HCT116 (cell line): Measurements from ENCODE around the gene GPLD1. TPM values are rescaled to one million over a fixed set of nuclear protein-coding genes. Genes with fewer than 3 reads are reported as not detected.
A peak's percentile ranks its signal among the peaks of the same experiment; 100 is the strongest.

Source experiments
- ATAC-seq: fragments of 200-7000 bp; cut with Tn5 transposase; 2 replicates; pipeline ENCODE4 v1.9.1; 2020; ENCODE audit warnings: mild to moderate bottlenecking, moderate library complexity
- BruUV-seq: library from RNA; stranded (reverse); fragments of 400-500 nt; replicated peaks from 2 replicates; lab custom pipeline; 2021; lab: Mats Ljungman, UMichigan
- CTCF ChIA-PET: fragments of 300-600 bp; sonication (Branson Sonifier 250); formaldehyde crosslinking; loops from one replicate; lab custom pipeline; 2021; ENCODE audit warnings: antibody characterized with exemption; lab: Charles Lee
- POLR2A ChIA-PET: fragments of 300-600, 350-600 bp; sonication (Branson Sonifier 250); formaldehyde crosslinking; loops from one replicate; lab custom pipeline; 2021; ENCODE audit warnings: antibody characterized with exemption; lab: Charles Lee
- RAD21 ChIA-PET, 2 experiments: fragments of 300-600 bp; sonication (Branson Sonifier 250); formaldehyde crosslinking; loops; one replicate each; lab custom pipeline; 2023; ENCODE audit warnings: low total read pairs in 2 of 2; ENCODE audit not compliant: uncharacterized antibody in 2 of 2, unreplicated experiment in 2 of 2, low non-redundant PET in 1 of 2; lab: Charles Lee
- DNase-seq: peaks from one replicate; pipeline ENCODE4 v3.0.0-alpha.2; 2010; ENCODE audit warnings: low read depth, low spot score
- H2AFZ ChIP-seq: fragments of 200-600 bp; shearing (Covaris generic), sonication (generic); 2 replicates; pipeline ENCODE4 v1.6.1; 2017; ENCODE audit warnings: low read depth, mixed run types, mixed read lengths, antibody characterized with exemption, low read length; ENCODE audit not compliant: poor library complexity, severe bottlenecking
- H3K27ac ChIP-seq: 2 replicates; pipeline ENCODE4 v1.5.1; 2012; ENCODE audit warnings: low read depth, low read length
- H3K27me3 ChIP-seq: fragments of 200-600 bp; sonication (generic); 2 replicates; pipeline ENCODE4 v1.6.1; 2016; ENCODE audit warnings: mixed run types, low read length, mixed read lengths; ENCODE audit not compliant: insufficient read depth
- H3K36me3 ChIP-seq, 2 experiments: fragments of 200-500 bp in 1 of 2; fragments of 200-600 bp in 1 of 2; sonication (Bioruptor generic) in 1 of 2; sonication (generic) in 1 of 2; 2 replicates each; pipeline versions ENCODE4 v1.5.1 to v1.6.1; 2014 to 2016; ENCODE audit warnings: low read length in 2 of 2, inconsistent platforms in 1 of 2, mixed read lengths in 1 of 2, mixed run types in 1 of 2; ENCODE audit not compliant: insufficient read depth in 2 of 2, control insufficient read depth in 1 of 2
- H3K4me1 ChIP-seq, 2 experiments: fragments of 200-600 bp in 1 of 2; sonication (generic) in 1 of 2; 2 replicates each; pipeline versions ENCODE4 v1.5.1 to v1.6.1; 2012 to 2017; ENCODE audit warnings: low read length in 2 of 2, inconsistent platforms in 1 of 2, mild to moderate bottlenecking in 1 of 2, mixed read lengths in 1 of 2, mixed run types in 1 of 2, moderate library complexity in 1 of 2; ENCODE audit not compliant: insufficient read depth in 2 of 2, control insufficient read depth in 1 of 2
- H3K4me2 ChIP-seq: fragments of 200-600 bp; sonication (generic); 2 replicates; pipeline ENCODE4 v1.6.1; 2017; ENCODE audit warnings: mixed run types, low read length, mixed read lengths
- H3K4me3 ChIP-seq, 2 experiments: fragments of 200-600 bp in 1 of 2; sonication (generic) in 1 of 2; replicated peaks in 1 of 2; 2 replicates each; pipeline ENCODE4 v1.5.1; 2011 to 2016; ENCODE audit warnings: low read length in 2 of 2, control low read depth in 1 of 2, low read depth in 1 of 2, mild to moderate bottlenecking in 1 of 2, mixed read lengths in 1 of 2, mixed run types in 1 of 2
- H3K79me2 ChIP-seq: fragments of 200-600 bp; sonication (generic); 2 replicates; pipeline ENCODE4 v1.6.1; 2017; ENCODE audit warnings: mild to moderate bottlenecking, mixed run types, low read length, moderate library complexity, mixed read lengths; ENCODE audit not compliant: insufficient read depth
- H3K9ac ChIP-seq: fragments of 200-600 bp; sonication (generic); 2 replicates; pipeline ENCODE4 v1.6.1; 2016; ENCODE audit warnings: low read length, mixed read lengths
- H3K9me2 ChIP-seq: fragments of 200-600 bp; sonication (generic), shearing (Covaris generic); 2 replicates; pipeline ENCODE4 v1.6.1; 2017; ENCODE audit warnings: mixed run types, mild to moderate bottlenecking, moderate library complexity; ENCODE audit not compliant: insufficient read depth
- H3K9me3 ChIP-seq, 2 experiments: fragments of 200-500 bp in 1 of 2; fragments of 200-600 bp in 1 of 2; sonication (Bioruptor generic) in 1 of 2; sonication (generic) in 1 of 2; 2 replicates each; pipeline ENCODE4 v1.6.1; 2014 to 2017; ENCODE audit warnings: low read length in 2 of 2, mixed read lengths in 2 of 2, inconsistent platforms in 1 of 2, low read depth in 1 of 2, mild to moderate bottlenecking in 1 of 2, mixed run types in 1 of 2, moderate library complexity in 1 of 2; ENCODE audit not compliant: control insufficient read depth in 1 of 2, insufficient read depth in 1 of 2
- H4K20me1 ChIP-seq: fragments of 200-600 bp; sonication (generic), shearing (Covaris generic); 2 replicates; pipeline ENCODE4 v1.6.1; 2017; ENCODE audit warnings: mixed run types, mild to moderate bottlenecking, moderate library complexity; ENCODE audit not compliant: insufficient read depth
- RAD21 ChIP-seq: IDR thresholded peaks from 2 replicates; pipeline ENCODE4 v1.6.1; 2012; ENCODE audit warnings: low read depth, mild to moderate bottlenecking
- SP1 ChIP-seq: IDR thresholded peaks from 2 replicates; pipeline ENCODE4 v1.6.1; 2012; ENCODE audit warnings: low read depth
- intact Hi-C: fragments of 100-400 bp; cut with micrococcal nuclease; formaldehyde crosslinking; loops from 2 replicates; pipeline ENCODE4 v1.10.0; 2022
- total RNA-seq: library from RNA; stranded (reverse); gene quantifications from one replicate; pipeline ENCODE4 v1.2.1, GENCODE V29; 2021; ENCODE audit not compliant: unreplicated experiment
- TF ChIP-seq, protein P1 (sequence below): IDR thresholded peaks from 2 replicates; pipeline ENCODE4 v1.6.1; 2012; ENCODE audit warnings: low read depth
- TF ChIP-seq, protein P2 (sequence below), 3 experiments: fragments of 200-600 bp in 1 of 3; sonication (generic) in 1 of 3; IDR thresholded peaks in 2 of 3; conservative IDR thresholded peaks in 1 of 3; 2 replicates each; pipeline ENCODE4 v1.5.1; 2012 to 2017; ENCODE audit warnings: low read depth in 2 of 3, low read length in 2 of 3, antibody characterized with exemption in 1 of 3, borderline replicate concordance in 1 of 3, control low read depth in 1 of 3, mild to moderate bottlenecking in 1 of 3, mixed read lengths in 1 of 3, mixed run types in 1 of 3, moderate library complexity in 1 of 3; ENCODE audit not compliant: insufficient read depth in 1 of 3

The GPLD1 gene
- total RNA-seq, 1 experiment from 2014 or later: 2.1 TPM

DNA sequence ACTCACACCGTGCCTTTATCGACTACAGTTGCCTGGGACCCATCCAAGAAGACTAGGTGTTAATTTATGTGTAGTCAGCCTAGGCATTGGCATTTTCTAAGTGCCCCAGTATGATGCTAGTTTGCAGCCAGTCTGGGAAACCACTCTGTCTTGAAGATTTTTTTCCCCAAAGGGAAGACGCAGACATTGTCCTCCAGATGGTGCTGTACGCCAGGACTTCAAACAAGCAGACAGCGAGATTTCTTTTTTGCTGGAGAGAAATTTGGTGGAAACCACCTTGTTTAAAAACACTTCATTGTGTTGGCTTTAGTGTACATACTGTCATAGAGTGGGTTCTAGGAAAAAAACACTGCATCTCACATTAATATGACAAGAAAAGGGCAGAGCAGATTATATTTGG lies 35.4 kb upstream of the GPLD1 start:
- no peak; the same call in 1 of the 2 replicates for ATAC-seq
- ChIA-PET CTCF (interaction anchor here (1.0 to 2.3 kb wide), 4 partner anchors 56 to 493 kb away, joined by 3 to 8 read pairs (median 4); no protein-coding TSS in a partner anchor), RAD21 (no interaction called here)
- no peak overlapping the region for H3K9ac ChIP-seq
- BruUV-seq: no TSS peak
- H3K9me3 ChIP-seq: no peaks in the 10 kb centered on the region
- H3K4me2 ChIP-seq: no peak overlapping the region
- no peaks in the 10 kb centered on the region for H3K27me3 ChIP-seq
- no peaks in the 10 kb centered on the region for H3K36me3 ChIP-seq
- no peak overlapping the region for H2AFZ ChIP-seq
- peak; percentile 85 for TF ChIP-seq RAD21
- TF ChIP-seq, protein P1, sequence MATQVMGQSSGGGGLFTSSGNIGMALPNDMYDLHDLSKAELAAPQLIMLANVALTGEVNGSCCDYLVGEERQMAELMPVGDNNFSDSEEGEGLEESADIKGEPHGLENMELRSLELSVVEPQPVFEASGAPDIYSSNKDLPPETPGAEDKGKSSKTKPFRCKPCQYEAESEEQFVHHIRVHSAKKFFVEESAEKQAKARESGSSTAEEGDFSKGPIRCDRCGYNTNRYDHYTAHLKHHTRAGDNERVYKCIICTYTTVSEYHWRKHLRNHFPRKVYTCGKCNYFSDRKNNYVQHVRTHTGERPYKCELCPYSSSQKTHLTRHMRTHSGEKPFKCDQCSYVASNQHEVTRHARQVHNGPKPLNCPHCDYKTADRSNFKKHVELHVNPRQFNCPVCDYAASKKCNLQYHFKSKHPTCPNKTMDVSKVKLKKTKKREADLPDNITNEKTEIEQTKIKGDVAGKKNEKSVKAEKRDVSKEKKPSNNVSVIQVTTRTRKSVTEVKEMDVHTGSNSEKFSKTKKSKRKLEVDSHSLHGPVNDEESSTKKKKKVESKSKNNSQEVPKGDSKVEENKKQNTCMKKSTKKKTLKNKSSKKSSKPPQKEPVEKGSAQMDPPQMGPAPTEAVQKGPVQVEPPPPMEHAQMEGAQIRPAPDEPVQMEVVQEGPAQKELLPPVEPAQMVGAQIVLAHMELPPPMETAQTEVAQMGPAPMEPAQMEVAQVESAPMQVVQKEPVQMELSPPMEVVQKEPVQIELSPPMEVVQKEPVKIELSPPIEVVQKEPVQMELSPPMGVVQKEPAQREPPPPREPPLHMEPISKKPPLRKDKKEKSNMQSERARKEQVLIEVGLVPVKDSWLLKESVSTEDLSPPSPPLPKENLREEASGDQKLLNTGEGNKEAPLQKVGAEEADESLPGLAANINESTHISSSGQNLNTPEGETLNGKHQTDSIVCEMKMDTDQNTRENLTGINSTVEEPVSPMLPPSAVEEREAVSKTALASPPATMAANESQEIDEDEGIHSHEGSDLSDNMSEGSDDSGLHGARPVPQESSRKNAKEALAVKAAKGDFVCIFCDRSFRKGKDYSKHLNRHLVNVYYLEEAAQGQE: no peak
- no peak for TF ChIP-seq SP1
- TF ChIP-seq, protein P2, sequence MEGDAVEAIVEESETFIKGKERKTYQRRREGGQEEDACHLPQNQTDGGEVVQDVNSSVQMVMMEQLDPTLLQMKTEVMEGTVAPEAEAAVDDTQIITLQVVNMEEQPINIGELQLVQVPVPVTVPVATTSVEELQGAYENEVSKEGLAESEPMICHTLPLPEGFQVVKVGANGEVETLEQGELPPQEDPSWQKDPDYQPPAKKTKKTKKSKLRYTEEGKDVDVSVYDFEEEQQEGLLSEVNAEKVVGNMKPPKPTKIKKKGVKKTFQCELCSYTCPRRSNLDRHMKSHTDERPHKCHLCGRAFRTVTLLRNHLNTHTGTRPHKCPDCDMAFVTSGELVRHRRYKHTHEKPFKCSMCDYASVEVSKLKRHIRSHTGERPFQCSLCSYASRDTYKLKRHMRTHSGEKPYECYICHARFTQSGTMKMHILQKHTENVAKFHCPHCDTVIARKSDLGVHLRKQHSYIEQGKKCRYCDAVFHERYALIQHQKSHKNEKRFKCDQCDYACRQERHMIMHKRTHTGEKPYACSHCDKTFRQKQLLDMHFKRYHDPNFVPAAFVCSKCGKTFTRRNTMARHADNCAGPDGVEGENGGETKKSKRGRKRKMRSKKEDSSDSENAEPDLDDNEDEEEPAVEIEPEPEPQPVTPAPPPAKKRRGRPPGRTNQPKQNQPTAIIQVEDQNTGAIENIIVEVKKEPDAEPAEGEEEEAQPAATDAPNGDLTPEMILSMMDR (IDR thresholded peaks at IDR 0.05 in 2 of 3, conservative IDR thresholded peaks at IDR 0.05 in 1 of 3; ENCODE audit: borderline replicate concordance in 1 of 3, insufficient read depth in 1 of 3, low read depth in 2 of 3, low read length in 2 of 3): peak; percentile 68 to 74 (median 68)
- TF ChIP-seq, all 23 proteins: peak for 2
- POLR2A ChIA-PET: no interaction called here
- peak; percentile 41 for DNase-seq
- intact Hi-C loops: loop anchor here (1.0 to 10.0 kb wide), 4 partner anchors 170 to 546 kb away; no protein-coding TSS in a partner anchor
- Histone ChIP-seq H3K4me3 (no peak overlapping the region), H3K27ac (no peak overlapping the region), H3K79me2 (no peaks in the 10 kb centered on the region), H3K4me1 (no peaks in the 10 kb centered on the region), H4K20me1 (no peaks in the 10 kb centered on the region), H3K9me2 (no peaks in the 10 kb centered on the region)
